Measurements from ENCODE around the gene RNF144B.

DNA sequence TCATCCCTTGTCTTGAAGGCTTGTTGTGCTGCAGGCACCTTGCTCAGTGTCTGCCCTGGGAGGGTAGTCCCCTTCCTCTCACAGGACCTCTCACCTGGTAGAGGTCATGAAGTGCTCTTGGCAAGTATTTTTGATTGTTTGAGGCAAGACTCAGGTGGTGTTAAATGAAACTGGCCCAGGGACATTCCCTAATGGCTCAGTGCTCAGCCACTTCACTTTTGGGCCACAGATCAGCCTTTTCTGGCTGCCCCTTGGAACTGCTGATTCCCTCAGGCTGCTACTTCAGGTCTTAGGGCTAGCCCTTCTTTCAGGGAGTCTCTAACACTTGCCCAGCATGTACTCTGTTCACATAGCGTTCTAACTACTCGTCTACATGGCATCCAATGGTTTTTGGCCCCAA is 111.3 kb downstream of the RNF144B start:
- TF ChIP-seq, protein P1, sequence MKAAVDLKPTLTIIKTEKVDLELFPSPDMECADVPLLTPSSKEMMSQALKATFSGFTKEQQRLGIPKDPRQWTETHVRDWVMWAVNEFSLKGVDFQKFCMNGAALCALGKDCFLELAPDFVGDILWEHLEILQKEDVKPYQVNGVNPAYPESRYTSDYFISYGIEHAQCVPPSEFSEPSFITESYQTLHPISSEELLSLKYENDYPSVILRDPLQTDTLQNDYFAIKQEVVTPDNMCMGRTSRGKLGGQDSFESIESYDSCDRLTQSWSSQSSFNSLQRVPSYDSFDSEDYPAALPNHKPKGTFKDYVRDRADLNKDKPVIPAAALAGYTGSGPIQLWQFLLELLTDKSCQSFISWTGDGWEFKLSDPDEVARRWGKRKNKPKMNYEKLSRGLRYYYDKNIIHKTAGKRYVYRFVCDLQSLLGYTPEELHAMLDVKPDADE (IDR thresholded peaks at IDR 0.05), result no peak
- TF ChIP-seq, protein P2, sequence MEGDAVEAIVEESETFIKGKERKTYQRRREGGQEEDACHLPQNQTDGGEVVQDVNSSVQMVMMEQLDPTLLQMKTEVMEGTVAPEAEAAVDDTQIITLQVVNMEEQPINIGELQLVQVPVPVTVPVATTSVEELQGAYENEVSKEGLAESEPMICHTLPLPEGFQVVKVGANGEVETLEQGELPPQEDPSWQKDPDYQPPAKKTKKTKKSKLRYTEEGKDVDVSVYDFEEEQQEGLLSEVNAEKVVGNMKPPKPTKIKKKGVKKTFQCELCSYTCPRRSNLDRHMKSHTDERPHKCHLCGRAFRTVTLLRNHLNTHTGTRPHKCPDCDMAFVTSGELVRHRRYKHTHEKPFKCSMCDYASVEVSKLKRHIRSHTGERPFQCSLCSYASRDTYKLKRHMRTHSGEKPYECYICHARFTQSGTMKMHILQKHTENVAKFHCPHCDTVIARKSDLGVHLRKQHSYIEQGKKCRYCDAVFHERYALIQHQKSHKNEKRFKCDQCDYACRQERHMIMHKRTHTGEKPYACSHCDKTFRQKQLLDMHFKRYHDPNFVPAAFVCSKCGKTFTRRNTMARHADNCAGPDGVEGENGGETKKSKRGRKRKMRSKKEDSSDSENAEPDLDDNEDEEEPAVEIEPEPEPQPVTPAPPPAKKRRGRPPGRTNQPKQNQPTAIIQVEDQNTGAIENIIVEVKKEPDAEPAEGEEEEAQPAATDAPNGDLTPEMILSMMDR (conservative IDR thresholded peaks at IDR 0.05; ENCODE audit: low read depth in 2 of 2), result no peak
- TF ChIP-seq EZH2 (IDR thresholded peaks at IDR 0.05; ENCODE audit: low read depth, unreplicated experiment) (no peak), NANOG (IDR thresholded peaks at IDR 0.05; ENCODE audit: borderline replicate concordance) (no peak), POLR2AphosphoS5 (IDR thresholded peaks at IDR 0.05; ENCODE audit: low read depth) (no peak), CREB1 (CRISPR knock-in tag; IDR thresholded peaks at IDR 0.05; ENCODE audit: low read depth) (no peak), EZH2phosphoT487 (IDR thresholded peaks at IDR 0.05; ENCODE audit: unreplicated experiment) (no peak), JUNB (IDR thresholded peaks at IDR 0.05; ENCODE audit: unreplicated experiment) (no peak)
- TF ChIP-seq, protein P3, sequence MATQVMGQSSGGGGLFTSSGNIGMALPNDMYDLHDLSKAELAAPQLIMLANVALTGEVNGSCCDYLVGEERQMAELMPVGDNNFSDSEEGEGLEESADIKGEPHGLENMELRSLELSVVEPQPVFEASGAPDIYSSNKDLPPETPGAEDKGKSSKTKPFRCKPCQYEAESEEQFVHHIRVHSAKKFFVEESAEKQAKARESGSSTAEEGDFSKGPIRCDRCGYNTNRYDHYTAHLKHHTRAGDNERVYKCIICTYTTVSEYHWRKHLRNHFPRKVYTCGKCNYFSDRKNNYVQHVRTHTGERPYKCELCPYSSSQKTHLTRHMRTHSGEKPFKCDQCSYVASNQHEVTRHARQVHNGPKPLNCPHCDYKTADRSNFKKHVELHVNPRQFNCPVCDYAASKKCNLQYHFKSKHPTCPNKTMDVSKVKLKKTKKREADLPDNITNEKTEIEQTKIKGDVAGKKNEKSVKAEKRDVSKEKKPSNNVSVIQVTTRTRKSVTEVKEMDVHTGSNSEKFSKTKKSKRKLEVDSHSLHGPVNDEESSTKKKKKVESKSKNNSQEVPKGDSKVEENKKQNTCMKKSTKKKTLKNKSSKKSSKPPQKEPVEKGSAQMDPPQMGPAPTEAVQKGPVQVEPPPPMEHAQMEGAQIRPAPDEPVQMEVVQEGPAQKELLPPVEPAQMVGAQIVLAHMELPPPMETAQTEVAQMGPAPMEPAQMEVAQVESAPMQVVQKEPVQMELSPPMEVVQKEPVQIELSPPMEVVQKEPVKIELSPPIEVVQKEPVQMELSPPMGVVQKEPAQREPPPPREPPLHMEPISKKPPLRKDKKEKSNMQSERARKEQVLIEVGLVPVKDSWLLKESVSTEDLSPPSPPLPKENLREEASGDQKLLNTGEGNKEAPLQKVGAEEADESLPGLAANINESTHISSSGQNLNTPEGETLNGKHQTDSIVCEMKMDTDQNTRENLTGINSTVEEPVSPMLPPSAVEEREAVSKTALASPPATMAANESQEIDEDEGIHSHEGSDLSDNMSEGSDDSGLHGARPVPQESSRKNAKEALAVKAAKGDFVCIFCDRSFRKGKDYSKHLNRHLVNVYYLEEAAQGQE (IDR thresholded peaks at IDR 0.05; ENCODE audit: unreplicated experiment), result no peak
